ENCODE results near the gene SORCS2.

DNA sequence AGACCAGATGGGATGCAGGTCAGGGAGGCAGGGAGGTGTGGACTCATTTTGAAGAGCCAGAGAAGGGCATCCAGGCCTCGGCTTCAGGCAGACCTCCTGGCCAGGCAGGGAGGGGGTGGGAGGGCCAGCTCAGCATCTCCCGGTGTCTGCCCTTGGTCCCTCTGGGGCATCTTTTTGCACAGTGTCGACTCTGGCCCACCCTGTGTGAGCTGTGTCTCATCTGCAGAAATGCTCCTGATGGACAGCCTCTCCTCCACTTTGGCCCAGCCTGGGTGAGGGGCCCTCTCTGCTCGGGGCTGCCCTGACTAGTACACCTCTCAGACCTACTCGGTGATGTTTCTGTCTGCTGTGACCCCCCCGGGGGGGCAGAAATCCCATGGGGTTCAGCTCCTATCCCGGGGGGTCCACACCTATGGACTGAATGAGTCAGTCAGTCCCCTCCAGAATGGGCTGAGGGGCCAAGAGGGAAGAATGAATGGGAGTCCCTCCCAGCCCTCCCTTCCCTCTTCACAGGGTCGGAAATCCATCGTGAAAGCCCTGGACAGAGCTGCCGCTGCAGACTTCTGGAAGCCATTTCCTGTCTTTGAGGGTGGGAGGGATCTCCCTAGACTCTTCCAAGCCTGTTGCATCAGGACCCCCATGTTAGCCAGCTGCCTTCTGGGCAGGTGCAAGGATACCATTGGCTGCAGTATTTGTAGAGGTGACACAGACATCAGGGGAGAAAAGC, 439.1 kb downstream of the SORCS2 start:
- TF ChIP-seq, protein P1, sequence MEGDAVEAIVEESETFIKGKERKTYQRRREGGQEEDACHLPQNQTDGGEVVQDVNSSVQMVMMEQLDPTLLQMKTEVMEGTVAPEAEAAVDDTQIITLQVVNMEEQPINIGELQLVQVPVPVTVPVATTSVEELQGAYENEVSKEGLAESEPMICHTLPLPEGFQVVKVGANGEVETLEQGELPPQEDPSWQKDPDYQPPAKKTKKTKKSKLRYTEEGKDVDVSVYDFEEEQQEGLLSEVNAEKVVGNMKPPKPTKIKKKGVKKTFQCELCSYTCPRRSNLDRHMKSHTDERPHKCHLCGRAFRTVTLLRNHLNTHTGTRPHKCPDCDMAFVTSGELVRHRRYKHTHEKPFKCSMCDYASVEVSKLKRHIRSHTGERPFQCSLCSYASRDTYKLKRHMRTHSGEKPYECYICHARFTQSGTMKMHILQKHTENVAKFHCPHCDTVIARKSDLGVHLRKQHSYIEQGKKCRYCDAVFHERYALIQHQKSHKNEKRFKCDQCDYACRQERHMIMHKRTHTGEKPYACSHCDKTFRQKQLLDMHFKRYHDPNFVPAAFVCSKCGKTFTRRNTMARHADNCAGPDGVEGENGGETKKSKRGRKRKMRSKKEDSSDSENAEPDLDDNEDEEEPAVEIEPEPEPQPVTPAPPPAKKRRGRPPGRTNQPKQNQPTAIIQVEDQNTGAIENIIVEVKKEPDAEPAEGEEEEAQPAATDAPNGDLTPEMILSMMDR (IDR thresholded peaks at IDR 0.05) = no peak
- TF ChIP-seq, protein P2, sequence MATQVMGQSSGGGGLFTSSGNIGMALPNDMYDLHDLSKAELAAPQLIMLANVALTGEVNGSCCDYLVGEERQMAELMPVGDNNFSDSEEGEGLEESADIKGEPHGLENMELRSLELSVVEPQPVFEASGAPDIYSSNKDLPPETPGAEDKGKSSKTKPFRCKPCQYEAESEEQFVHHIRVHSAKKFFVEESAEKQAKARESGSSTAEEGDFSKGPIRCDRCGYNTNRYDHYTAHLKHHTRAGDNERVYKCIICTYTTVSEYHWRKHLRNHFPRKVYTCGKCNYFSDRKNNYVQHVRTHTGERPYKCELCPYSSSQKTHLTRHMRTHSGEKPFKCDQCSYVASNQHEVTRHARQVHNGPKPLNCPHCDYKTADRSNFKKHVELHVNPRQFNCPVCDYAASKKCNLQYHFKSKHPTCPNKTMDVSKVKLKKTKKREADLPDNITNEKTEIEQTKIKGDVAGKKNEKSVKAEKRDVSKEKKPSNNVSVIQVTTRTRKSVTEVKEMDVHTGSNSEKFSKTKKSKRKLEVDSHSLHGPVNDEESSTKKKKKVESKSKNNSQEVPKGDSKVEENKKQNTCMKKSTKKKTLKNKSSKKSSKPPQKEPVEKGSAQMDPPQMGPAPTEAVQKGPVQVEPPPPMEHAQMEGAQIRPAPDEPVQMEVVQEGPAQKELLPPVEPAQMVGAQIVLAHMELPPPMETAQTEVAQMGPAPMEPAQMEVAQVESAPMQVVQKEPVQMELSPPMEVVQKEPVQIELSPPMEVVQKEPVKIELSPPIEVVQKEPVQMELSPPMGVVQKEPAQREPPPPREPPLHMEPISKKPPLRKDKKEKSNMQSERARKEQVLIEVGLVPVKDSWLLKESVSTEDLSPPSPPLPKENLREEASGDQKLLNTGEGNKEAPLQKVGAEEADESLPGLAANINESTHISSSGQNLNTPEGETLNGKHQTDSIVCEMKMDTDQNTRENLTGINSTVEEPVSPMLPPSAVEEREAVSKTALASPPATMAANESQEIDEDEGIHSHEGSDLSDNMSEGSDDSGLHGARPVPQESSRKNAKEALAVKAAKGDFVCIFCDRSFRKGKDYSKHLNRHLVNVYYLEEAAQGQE (IDR thresholded peaks at IDR 0.05; ENCODE audit: insufficient read depth in 1 of 2, low read depth in 2 of 2, low read length in 1 of 2) = no peak

All from Panc1 (cell line).